Immature natural killer cell (primary cell): ENCODE measurements around the gene GPAM. TPM values are rescaled to one million over a fixed set of nuclear protein-coding genes. Genes with fewer than 3 reads are reported as not detected.

Source experiments
- DNase-seq, 3 donors: peaks; one replicate each; pipeline ENCODE4 v3.0.0; 2022; ENCODE audit warnings: mixed read lengths in 1 of 3
- H3K27ac Mint-ChIP-seq, 6 donors: one replicate each; pipeline ENCODE4 v1.8.0; 2020; ENCODE audit warnings: mixed read lengths in 6 of 6, mild to moderate bottlenecking in 5 of 6, inconsistent platforms in 4 of 6, moderate library complexity in 3 of 6
- H3K27me3 Mint-ChIP-seq, 3 donors: one replicate each; pipeline ENCODE4 v1.8.0; 2020 to 2021; ENCODE audit warnings: low read depth in 3 of 3, mild to moderate bottlenecking in 3 of 3, mixed read lengths in 3 of 3, moderate library complexity in 3 of 3, inconsistent platforms in 1 of 3
- H3K36me3 Mint-ChIP-seq, 3 donors: one replicate each; pipeline ENCODE4 v1.8.0; 2020; ENCODE audit warnings: mixed read lengths in 3 of 3, inconsistent platforms in 2 of 3, mild to moderate bottlenecking in 2 of 3
- H3K4me1 Mint-ChIP-seq, 2 donors: one replicate each; pipeline ENCODE4 v1.8.0; 2020; ENCODE audit warnings: inconsistent platforms in 2 of 2, mild to moderate bottlenecking in 2 of 2, mixed read lengths in 2 of 2, moderate library complexity in 1 of 2
- H3K4me3 Mint-ChIP-seq, 5 donors: one replicate each; pipeline ENCODE4 v1.8.0; 2020; ENCODE audit warnings: mild to moderate bottlenecking in 5 of 5, mixed read lengths in 5 of 5, inconsistent platforms in 3 of 5, moderate library complexity in 3 of 5
- H3K9me3 Mint-ChIP-seq, 6 donors: one replicate each; pipeline ENCODE4 v1.8.0; 2020; ENCODE audit warnings: mild to moderate bottlenecking in 6 of 6, mixed read lengths in 6 of 6, inconsistent platforms in 4 of 6, moderate library complexity in 3 of 6
- polyA plus RNA-seq, 3 donors: library from polyadenylated mRNA; unstranded; fragments of 300-500 nt; fragmentation: Illumina TruSeq; gene quantifications; one replicate each; pipeline ENCODE4 v1.2.3, GENCODE V29; 2021

Gene GPAM
- polyA plus RNA-seq, 3 donors from 2014 or later, result 0.97 to 2.0 TPM; not detected in 1

- no peak for DNase-seq
- H3K4me1 Mint-ChIP-seq, result no peaks in the 10 kb centered on the region
- H3K36me3 Mint-ChIP-seq, result no peaks in the 10 kb centered on the region
- H3K4me3 Mint-ChIP-seq, result no peak overlapping the region
- peaks cover 0 to 2% (median 0%) of the 10 kb centered on the region in 6 donors for H3K9me3 Mint-ChIP-seq
- peaks cover 0 to 8% (median 3%) of the 10 kb centered on the region in 3 donors for H3K27me3 Mint-ChIP-seq
- no peak overlapping the region for H3K27ac Mint-ChIP-seq
Observed at GRCh38 chr10:112223725-112224124, 40.2 kb upstream of the GPAM start.

- DNase-seq, result no peak
- no peaks in the 10 kb centered on the region for H3K4me1 Mint-ChIP-seq
- H3K4me3 Mint-ChIP-seq, result no peak overlapping the region
- H3K27me3 Mint-ChIP-seq, result peaks cover 0 to 8% (median 3%) of the 10 kb centered on the region in 3 donors
- H3K36me3 Mint-ChIP-seq, result no peaks in the 10 kb centered on the region
- H3K9me3 Mint-ChIP-seq, result peaks cover 0 to 2% (median 0%) of the 10 kb centered on the region in 6 donors
- H3K27ac Mint-ChIP-seq, result no peak overlapping the region
Observed at GRCh38 chr10:112222799-112223198, 39.2 kb upstream of the GPAM start.

GRCh38 chr10:112221545-112221944, 38.0 kb upstream of the GPAM start:
- Mint-ChIP-seq H3K36me3 (no peaks in the 10 kb centered on the region), H3K4me1 (no peaks in the 10 kb centered on the region), H3K27me3 (peaks cover 0 to 8% (median 5%) of the 10 kb centered on the region in 3 donors), H3K27ac (no peak overlapping the region), H3K9me3 (peaks cover 0 to 2% (median 0%) of the 10 kb centered on the region in 6 donors), H3K4me3 (no peak overlapping the region)
- no peak for DNase-seq

- H3K4me3 Mint-ChIP-seq, result no peak overlapping the region
- DNase-seq, result no peak
- no peaks in the 10 kb centered on the region for H3K9me3 Mint-ChIP-seq
- H3K27ac Mint-ChIP-seq, result no peak overlapping the region
- no peaks in the 10 kb centered on the region for H3K36me3 Mint-ChIP-seq
- no peaks in the 10 kb centered on the region for H3K4me1 Mint-ChIP-seq
- peaks cover 0 to 6% (median 0%) of the 10 kb centered on the region in 3 donors for H3K27me3 Mint-ChIP-seq
Observed at GRCh38 chr10:112218960-112219359, 35.4 kb upstream of the GPAM start.

GRCh38 chr10:112218036-112218390, 34.4 kb upstream of the GPAM start:
- no peaks in the 10 kb centered on the region for H3K9me3 Mint-ChIP-seq
- H3K36me3 Mint-ChIP-seq, result no peaks in the 10 kb centered on the region
- DNase-seq, result no peak
- H3K27me3 Mint-ChIP-seq, result peaks cover 0 to 7% (median 0%) of the 10 kb centered on the region in 3 donors
- H3K4me3 Mint-ChIP-seq, result no peak overlapping the region
- H3K27ac Mint-ChIP-seq, result no peak overlapping the region
- no peaks in the 10 kb centered on the region for H3K4me1 Mint-ChIP-seq

- H3K27ac Mint-ChIP-seq, result no peak overlapping the region
- H3K9me3 Mint-ChIP-seq, result no peaks in the 10 kb centered on the region
- H3K4me3 Mint-ChIP-seq, result no peak overlapping the region
- DNase-seq, result no peak
- H3K36me3 Mint-ChIP-seq, result no peaks in the 10 kb centered on the region
- no peaks in the 10 kb centered on the region for H3K4me1 Mint-ChIP-seq
- peaks cover 0 to 7% (median 0%) of the 10 kb centered on the region in 3 donors for H3K27me3 Mint-ChIP-seq
Observed at GRCh38 chr10:112217386-112218035, 33.9 kb upstream of the GPAM start.

GRCh38 chr10:112216966-112217365, 33.4 kb upstream of the GPAM start:
- no peak for DNase-seq
- Mint-ChIP-seq H3K27me3 (peaks cover 0 to 7% (median 0%) of the 10 kb centered on the region in 3 donors), H3K9me3 (no peaks in the 10 kb centered on the region), H3K4me3 (no peak overlapping the region), H3K4me1 (no peaks in the 10 kb centered on the region), H3K36me3 (no peaks in the 10 kb centered on the region), H3K27ac (no peak overlapping the region)

- H3K27me3 Mint-ChIP-seq, result peaks cover 0 to 8% (median 0%) of the 10 kb centered on the region in 3 donors
- no peak overlapping the region for H3K4me3 Mint-ChIP-seq
- DNase-seq, result no peak
- no peak overlapping the region for H3K27ac Mint-ChIP-seq
- H3K36me3 Mint-ChIP-seq, result no peaks in the 10 kb centered on the region
- no peaks in the 10 kb centered on the region for H3K9me3 Mint-ChIP-seq
- H3K4me1 Mint-ChIP-seq, result no peaks in the 10 kb centered on the region
Observed at GRCh38 chr10:112216151-112216550, 32.6 kb upstream of the GPAM start.

GRCh38 chr10:112215342-112215774, 31.8 kb upstream of the GPAM start:
- Mint-ChIP-seq H3K4me3 (no peak overlapping the region), H3K9me3 (no peaks in the 10 kb centered on the region), H3K27me3 (peaks cover 0 to 8% (median 5%) of the 10 kb centered on the region in 3 donors), H3K27ac (no peak overlapping the region), H3K4me1 (no peaks in the 10 kb centered on the region), H3K36me3 (no peaks in the 10 kb centered on the region)
- DNase-seq, result no peak

GRCh38 chr10:112214298-112214926, 30.8 kb upstream of the GPAM start:
- Mint-ChIP-seq H3K4me1 (no peaks in the 10 kb centered on the region), H3K9me3 (no peaks in the 10 kb centered on the region), H3K4me3 (no peak overlapping the region), H3K27ac (no peak overlapping the region), H3K36me3 (no peaks in the 10 kb centered on the region), H3K27me3 (peaks cover 0 to 8% (median 5%) of the 10 kb centered on the region in 3 donors)
- no peak for DNase-seq

GRCh38 chr10:112213836-112214235, 30.3 kb upstream of the GPAM start:
- H3K4me3 Mint-ChIP-seq, result no peak overlapping the region
- no peak for DNase-seq
- H3K27ac Mint-ChIP-seq, result no peak overlapping the region
- H3K36me3 Mint-ChIP-seq, result no peaks in the 10 kb centered on the region
- no peaks in the 10 kb centered on the region for H3K4me1 Mint-ChIP-seq
- no peaks in the 10 kb centered on the region for H3K9me3 Mint-ChIP-seq
- peaks cover 0 to 8% (median 5%) of the 10 kb centered on the region in 3 donors for H3K27me3 Mint-ChIP-seq

- Mint-ChIP-seq H3K4me3 (no peak overlapping the region), H3K4me1 (no peaks in the 10 kb centered on the region), H3K36me3 (no peaks in the 10 kb centered on the region), H3K27me3 (peaks cover 0 to 8% (median 5%) of the 10 kb centered on the region in 3 donors), H3K27ac (no peak overlapping the region), H3K9me3 (no peaks in the 10 kb centered on the region)
- no peak for DNase-seq
Observed at GRCh38 chr10:112213098-112213823, 29.7 kb upstream of the GPAM start.

- Mint-ChIP-seq H3K4me3 (no peak overlapping the region), H3K36me3 (no peaks in the 10 kb centered on the region), H3K4me1 (no peaks in the 10 kb centered on the region), H3K27ac (no peak overlapping the region), H3K9me3 (peaks cover 0 to 2% (median 0%) of the 10 kb centered on the region in 6 donors), H3K27me3 (peaks cover 2 to 9% (median 5%) of the 10 kb centered on the region in 3 donors)
- DNase-seq, result no peak
Observed at GRCh38 chr10:112210666-112211065, 27.1 kb upstream of the GPAM start.

- no peak overlapping the region for H3K4me3 Mint-ChIP-seq
- H3K27ac Mint-ChIP-seq, result no peak overlapping the region
- H3K9me3 Mint-ChIP-seq, result peaks cover 0 to 2% (median 0%) of the 10 kb centered on the region in 6 donors
- peaks cover 2 to 8% (median 5%) of the 10 kb centered on the region in 3 donors for H3K27me3 Mint-ChIP-seq
- H3K36me3 Mint-ChIP-seq, result no peaks in the 10 kb centered on the region
- no peaks in the 10 kb centered on the region for H3K4me1 Mint-ChIP-seq
- no peak for DNase-seq
Observed at GRCh38 chr10:112209684-112210131, 26.1 kb upstream of the GPAM start.
